ENCODE results near the gene CWF19L2. TPM values are rescaled to one million over a fixed set of nuclear protein-coding genes. Genes with fewer than 3 reads are reported as not detected.
"Not testable (repeated sequence)": the region's sequence is repeated elsewhere in the genome, so short reads cannot be mapped to it uniquely, and the experiment has no call there.

The CWF19L2 gene
- total RNA-seq, 1 donor from 2014 or later: 28.7 TPM

DNA sequence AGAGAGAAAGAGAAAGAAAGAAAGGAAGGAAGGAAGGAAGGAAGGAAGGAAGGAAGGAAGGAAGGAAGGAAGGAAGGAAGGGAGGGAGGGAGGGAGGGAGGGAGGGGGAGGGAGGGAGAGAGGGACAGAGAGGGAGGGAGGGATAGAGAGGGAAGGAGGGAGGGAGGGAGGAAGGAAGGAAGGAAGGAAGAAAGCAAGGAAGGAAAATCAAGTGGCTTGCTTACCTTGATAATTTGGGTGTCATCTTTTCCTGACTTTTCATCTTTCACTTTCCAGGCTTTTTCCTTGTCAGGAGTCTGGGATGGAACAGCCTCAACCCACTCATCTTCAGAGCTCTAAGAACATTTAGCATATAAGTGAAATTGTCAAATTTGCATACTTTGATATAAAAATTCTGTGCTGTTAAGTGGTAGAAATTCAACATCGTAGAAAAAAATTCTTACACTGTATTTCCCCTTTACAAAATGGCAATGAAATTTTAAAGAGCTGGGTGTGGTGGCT, 14.9 kb downstream of the CWF19L2 start:
- intact Hi-C loops (cut with DNase I): no loop called here
- no peak for ATAC-seq
- no peak for DNase-seq (ENCODE audit: low spot score)

DNA sequence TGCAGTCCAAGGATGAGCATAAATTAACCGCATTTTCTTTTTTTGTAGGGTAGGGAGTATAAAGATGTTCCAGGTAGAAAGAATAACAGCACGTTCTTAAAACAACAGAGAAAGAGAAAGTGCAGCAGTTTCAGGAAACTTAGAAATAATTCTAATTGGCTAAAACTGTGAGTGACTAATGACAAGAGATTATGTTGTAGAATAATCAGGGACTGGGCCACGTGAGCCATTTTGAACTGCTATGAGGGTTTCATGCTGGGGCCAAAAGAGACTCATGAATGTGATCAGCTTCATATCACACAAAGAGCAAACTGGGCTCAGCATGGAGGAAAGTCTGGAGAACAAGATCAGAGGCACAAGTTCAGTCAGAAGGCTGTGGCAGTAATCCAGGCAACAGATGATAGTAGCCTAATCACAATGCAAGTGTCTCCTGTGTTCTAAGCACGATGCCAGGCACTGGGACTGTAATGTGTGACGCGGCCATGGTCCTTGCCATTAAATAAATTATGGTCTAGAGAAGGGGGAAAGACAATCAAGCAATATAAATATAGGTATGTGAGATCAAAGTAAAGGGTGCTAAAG, 17.9 kb downstream of the CWF19L2 start:
- no peak for DNase-seq (ENCODE audit: low spot score)
- no peak for ATAC-seq
- intact Hi-C loops (cut with DNase I): no loop called here

DNA sequence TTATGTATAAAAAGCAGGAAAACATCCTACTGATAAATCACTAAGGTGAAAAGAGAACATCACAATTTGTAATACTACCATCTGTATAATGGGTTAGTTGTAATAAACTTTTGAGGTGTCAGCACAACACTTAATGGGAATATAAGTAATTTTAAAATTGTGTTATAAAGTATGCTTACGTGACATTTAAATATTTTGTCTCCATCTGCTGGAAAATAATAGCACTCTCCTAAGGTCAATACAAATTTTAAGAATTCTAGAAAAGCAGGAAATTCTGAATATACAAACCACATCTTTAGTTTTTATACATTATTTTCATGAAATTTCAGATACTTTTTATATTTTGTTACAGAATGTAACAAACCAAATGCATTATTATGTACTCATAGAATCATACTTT, 19.5 kb downstream of the CWF19L2 start:
- intact Hi-C loops (cut with DNase I): no loop called here
- DNase-seq (ENCODE audit: low spot score) (no peak), ATAC-seq (no peak)

DNA sequence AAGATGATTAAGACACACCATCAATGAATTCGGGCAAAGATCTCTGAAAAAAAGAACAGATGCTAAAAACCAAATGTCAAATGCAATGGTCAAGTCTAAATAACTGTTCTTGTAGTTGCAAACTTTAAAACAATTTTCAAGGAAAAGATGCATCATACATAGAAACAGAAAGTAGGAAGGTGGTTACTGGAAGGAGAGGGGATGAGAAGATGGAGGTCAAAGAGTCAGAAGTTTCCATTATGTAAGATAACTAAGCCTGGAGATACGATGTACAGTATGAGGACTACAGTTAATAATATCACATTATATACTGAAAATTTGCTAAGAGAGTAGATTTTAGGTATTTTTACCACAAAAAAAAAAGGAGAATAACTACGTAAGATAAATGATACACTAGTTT, 27.1 kb downstream of the CWF19L2 start:
- intact Hi-C loops (cut with DNase I): no loop called here
- ATAC-seq (no peak), DNase-seq (ENCODE audit: low spot score) (no peak)

DNA sequence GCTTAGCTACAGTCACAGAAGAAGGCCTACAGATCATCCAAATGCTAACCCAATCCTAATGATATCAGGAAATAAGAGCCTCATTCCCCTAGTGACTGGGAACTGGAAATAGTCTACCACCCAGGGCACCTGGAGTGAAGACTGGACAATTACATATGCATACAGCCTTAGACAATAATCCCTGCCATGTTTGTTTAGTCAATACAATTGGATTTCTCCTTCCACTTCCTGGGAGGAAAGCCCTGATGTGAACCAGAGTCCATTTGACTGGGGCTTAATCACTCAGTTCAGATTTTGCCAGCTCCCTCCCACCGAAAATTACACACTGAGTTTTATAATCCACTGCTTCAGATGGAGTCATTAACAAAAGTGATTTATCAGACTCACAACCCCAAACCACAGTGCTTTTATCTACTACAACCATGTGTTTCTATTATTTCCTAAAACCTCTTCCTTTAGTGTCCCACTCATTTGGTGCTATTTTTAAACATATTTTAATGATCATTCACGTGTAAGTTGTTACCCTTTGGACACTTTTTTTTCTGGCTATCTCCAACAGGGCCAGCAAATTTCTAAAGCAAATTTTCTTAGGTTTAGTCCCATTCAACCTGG, 29.9 kb downstream of the CWF19L2 start:
- ATAC-seq: no peak
- intact Hi-C loops (cut with DNase I): loop anchor here (10.0 kb wide), 1 partner anchor 923 kb away; no protein-coding TSS in a partner anchor

DNA sequence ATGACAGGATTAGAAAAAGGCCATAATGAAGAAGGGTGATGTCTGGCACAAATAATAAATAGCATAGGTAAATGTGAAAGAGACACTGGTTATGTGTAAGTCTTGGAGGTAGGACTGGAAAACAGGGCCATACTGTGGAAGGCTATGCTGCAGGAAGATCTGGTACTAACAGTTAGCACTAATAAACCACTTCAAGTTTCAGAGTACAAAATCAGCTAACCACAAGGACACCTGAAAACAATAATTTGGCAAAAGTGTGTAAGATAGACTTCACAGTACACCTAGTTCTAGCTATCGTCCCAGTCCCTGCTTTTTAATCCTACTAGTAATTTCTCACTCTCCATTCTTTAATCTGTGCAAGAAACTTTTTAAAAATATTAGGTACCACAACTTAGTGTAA, 44.3 kb downstream of the CWF19L2 start:
- DNase-seq (ENCODE audit: low spot score) (no peak), ATAC-seq (no peak)
- intact Hi-C loops (cut with DNase I): no loop called here

More for the DNA sequence above, 29.9 kb downstream of the CWF19L2 start:
- no peak for DNase-seq (ENCODE audit: low spot score)

DNA sequence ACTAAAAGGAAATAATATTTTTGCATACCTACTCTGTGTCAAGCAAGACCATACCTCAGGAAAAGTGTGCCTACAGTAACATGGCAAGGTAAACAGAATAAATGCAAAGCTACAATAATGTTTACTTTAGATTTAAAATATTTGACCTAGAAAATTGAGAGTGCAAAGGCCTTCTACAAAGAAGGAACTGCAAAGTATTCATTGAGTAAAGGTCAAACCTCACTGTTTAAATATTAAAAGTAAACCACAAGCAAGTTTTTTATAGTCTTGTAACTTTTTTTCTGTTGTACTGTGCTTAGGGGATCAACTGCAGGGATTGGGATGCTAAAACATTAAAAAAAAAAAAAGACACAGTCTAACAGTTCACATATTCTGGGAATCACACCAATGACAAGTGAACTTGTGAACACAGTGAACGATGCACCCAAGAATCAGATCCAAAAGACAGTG, 48.8 kb downstream of the CWF19L2 start:
- ATAC-seq (no peak), DNase-seq (ENCODE audit: low spot score) (no peak)
- intact Hi-C loops (cut with DNase I): no loop called here

DNA sequence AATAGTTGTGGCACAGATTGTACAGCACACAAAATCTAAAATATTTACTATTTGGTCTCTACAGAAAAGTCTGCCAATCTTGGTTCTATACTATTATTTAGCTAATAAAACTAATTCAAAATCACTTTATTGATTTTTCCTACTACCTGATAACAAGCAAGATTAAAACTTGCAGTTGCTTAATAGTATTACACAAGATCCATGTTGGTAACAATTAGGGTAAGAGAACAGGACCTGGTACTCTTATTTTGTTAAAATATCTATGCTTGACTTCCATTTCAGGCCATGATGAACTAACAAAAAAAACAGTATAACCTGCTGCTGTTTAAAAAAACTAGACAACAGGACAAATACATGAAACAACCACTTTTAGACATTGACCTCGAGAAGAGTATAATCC, 52.4 kb downstream of the CWF19L2 start:
- intact Hi-C loops (cut with DNase I): no loop called here
- no peak for ATAC-seq
- no peak for DNase-seq (ENCODE audit: low spot score)

DNA sequence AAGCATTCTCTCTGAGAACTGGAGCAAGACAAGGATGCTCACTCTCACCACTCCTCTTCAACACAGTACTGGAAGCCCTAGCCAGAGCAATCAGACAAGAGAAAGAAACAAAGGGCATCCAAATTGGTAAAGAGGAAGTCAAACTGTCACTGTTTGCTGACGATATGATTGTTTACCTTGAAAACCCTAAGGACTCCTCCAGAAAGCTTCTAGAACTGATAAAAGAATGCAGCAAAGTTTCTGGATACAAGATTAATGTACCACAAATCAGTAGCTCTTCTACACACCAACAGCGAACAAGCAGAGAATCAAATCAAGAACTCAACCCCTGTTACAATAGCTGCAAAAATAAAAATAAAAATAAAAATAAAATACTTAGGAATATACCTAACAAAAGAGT, 56.5 kb downstream of the CWF19L2 start:
- ATAC-seq; intact Hi-C loops (cut with DNase I); DNase-seq (ENCODE audit: low spot score): not testable (repeated sequence)

DNA sequence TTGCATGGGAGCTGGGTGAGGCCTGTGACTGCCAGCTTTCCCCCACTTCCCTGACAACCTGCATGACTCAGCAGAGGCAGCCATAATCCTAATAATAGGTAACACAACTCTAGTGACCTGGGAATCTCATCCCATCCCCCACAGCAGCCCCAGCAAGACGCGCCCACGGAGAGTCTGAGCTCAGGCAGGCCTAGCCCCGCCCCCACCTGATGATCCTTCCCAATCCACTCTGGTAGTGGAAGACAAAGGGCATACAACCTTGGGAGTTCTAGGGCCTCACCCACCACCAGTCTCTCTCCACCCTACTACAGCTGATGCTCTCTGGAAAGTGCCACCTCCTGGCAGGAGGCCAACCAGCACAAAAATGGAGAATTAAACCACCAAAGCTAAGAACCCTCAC, 60.3 kb downstream of the CWF19L2 start:
- no peak for DNase-seq (ENCODE audit: low spot score)
- intact Hi-C loops (cut with DNase I): no loop called here
- ATAC-seq: no peak

DNA sequence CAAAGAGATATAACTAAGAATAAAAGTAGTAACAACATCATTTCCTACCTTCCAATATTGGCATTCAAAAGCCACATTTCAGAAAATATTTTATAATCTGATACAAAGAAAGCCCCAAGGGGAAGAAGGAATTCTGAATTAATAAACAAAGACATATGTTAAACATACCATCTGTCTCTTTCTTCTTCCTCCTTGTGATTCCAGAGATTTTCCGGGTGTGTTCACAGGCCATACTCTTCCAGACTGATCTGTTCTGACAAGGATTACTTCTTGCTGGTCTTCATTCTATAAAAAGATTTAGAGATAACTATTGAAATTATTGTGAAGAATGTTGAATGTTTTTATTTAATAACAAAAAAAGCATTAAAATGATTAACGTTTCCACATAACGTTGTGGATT, 65.0 kb downstream of the CWF19L2 start:
- no peak for ATAC-seq
- intact Hi-C loops (cut with DNase I): no loop called here

DNA sequence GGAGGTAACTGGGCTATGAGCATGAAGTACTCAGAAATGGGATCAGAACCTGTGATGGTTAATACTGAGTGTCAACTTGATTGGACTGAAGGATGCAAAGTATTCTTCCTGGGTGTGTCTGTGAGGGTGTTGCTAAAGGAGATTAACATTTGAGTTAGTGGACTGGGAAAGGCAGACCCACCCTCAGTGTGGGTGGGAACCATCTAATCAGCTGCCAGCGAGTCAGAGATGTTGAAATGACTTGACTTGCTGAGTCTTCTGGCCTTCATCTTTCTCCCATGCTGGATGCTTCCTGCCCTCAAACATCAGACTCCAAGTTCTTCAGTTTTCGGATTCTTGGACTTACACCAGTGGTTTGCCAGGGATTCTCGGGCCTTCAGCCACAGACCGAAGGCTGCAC, 66.9 kb downstream of the CWF19L2 start:
- ATAC-seq; DNase-seq (ENCODE audit: low spot score); intact Hi-C loops (cut with DNase I): not testable (repeated sequence)

More for the DNA sequence above, 65.0 kb downstream of the CWF19L2 start:
- DNase-seq (ENCODE audit: low spot score): no peak

DNA sequence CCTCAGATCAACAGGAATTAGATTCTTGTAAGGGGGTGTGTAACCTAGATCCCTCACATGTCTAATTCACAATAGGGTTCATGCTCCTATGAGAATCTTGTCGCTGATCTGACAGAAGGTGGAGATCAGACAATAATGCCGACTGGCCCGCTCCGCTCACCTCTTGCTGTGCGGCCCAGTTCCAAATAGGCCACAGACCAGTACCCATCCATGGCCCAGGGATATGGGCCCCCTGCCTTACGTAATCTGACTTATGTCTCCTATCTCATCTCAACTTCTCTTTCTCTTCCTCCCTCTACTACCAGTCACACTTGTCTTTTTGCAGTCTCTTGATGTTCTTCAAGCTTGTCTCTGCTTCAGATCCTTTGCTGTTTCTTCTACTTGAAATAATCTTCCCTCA, 70.0 kb downstream of the CWF19L2 start:
- intact Hi-C loops (cut with DNase I): no loop called here
- no peak for ATAC-seq
- DNase-seq (ENCODE audit: low spot score): no peak

DNA sequence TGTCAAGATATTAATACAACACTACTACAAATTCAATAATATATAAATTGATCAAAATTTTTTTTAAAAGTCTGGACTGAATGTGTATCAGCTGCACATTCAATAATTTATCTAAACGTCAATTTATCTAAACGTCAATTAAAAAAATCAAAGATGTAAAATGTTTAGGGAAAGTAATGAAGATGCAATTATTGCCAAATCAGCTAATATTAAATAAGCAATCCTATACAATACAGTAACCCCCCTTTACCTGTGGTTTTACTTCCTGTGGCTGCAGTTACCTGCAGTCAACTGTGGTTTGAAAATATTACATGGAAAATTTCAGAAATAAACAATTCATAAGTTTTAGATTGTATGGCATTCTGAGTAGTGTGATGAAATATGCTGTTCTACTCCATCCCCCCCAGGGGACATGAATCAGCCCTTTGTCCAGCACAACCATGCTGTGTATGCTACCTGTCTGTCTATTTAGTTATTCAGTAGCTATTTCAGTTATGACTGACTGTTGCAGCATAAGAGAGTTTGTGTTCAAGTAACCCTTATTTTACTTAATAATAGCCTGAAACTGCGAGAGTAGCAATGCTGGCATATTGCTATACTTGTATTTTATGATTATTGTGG, 72.2 kb downstream of the CWF19L2 start:
- DNase-seq (ENCODE audit: low spot score): no peak
- ATAC-seq: no peak
- intact Hi-C loops (cut with DNase I): no loop called here

DNA sequence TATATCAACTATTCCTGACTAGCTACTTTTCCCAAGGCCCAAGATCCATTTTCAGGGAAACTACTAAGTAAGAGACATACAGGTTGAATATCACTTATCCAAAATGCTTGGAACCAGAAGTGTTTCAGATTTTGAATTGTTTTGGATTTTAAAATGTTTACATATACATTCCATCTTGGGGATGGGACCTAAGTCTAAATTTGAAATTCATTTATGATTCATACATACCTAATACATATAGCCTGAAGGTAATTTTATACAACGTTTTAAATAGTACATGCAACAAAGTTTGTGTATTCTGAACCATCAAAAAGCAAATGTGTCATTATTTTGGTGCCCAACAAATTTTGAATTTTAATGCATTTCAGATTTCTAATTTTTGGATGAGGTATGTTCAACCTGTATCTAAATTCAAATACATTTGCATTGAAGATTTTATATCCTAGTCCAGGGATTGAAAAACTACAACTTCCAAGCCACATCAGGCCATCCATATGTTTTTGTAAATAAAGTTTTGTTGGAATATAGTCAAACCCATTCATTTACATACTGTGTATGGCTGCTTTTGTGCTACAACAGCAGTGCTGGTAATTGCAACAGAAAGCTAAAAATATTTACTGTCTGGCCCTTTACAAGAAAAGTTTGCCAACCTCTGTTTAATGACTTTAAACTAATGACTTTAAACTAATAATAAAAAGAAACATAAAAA, 73.3 kb downstream of the CWF19L2 start:
- ATAC-seq: no peak
- intact Hi-C loops (cut with DNase I): no loop called here

DNA sequence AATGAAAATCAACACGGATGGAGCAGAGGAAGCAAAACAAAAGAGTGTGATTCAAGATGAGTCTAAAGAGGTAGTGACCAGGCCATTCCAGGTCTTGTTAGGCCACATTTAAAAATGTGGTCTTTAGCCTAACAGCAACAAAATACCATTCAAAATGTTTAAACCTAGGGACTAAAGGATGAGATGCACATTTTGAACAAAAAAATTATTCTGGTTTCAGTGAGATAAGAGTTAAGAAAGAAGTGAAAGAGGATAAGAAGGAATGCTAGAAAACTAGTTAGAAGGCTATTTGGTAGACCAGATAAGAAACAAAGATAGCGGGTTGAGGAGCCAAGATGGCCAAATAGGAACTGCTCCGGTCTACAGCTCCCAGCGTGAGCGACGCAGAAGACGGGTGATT, 85.2 kb downstream of the CWF19L2 start:
- intact Hi-C loops (cut with DNase I): no loop called here
- no peak for DNase-seq (ENCODE audit: low spot score)
- ATAC-seq: no peak

More for the DNA sequence above, 73.3 kb downstream of the CWF19L2 start:
- no peak for DNase-seq (ENCODE audit: low spot score)

DNA sequence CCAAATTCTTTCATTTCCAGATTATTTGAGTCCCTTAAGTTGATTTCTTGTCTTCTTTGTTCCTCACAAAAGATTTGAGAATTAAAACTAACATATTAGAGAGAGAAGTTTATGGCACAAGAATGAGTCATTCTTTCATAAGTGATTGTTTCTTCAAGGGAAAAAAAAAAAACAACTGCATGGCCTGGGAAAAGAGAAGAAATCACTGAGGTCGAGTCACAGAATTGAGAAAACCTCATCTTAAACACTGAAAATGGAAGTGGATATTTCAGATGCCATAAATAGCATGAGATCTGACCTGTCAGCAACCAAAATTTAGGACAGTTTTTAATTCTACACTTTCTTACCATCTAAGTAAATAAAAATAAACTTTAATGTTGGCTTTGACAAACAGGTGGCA, 87.2 kb downstream of the CWF19L2 start:
- no peak for DNase-seq (ENCODE audit: low spot score)
- ATAC-seq: no peak
- intact Hi-C loops (cut with DNase I): no loop called here

DNA sequence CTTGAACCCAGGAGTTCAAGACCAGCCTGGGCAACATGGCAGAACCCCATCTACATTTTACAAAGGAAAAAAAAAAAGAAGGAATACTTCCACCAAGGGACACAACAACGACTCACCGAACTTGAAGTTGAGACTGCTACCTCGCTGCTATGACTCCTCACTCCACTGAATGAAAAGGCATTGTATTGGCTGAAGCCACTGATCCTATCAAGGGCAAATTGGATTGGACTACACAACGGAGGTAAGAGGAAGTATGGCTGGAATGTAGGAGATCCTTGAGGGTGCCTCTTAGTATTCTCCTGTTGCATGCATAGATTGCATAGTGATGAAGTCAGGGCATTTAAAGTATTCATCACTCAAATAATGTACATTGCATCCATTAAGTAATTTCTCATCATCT, 97.9 kb downstream of the CWF19L2 start:
- intact Hi-C loops (cut with DNase I): no loop called here
- DNase-seq (ENCODE audit: low spot score) (no peak), ATAC-seq (no peak)

DNA sequence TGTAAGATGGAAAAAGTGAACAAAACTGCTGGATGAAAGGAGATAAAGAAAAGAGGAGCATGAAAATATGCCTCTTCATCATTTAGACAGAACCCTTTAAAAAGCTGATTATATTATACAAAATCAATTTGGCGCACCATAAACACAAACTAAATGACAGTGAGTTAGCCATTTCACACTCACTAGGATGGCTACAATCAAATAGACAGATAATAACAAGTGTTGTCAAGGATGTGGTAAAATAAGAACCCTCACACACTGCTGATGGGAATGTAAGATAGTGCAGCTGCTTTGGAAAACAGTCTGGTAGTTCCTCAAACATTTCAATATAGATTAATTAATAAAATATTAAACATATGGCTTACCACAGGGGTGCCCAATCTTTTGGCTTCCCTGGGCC, 99.7 kb downstream of the CWF19L2 start:
- intact Hi-C loops (cut with DNase I): no loop called here
- ATAC-seq (no peak), DNase-seq (ENCODE audit: low spot score) (no peak)

DNA sequence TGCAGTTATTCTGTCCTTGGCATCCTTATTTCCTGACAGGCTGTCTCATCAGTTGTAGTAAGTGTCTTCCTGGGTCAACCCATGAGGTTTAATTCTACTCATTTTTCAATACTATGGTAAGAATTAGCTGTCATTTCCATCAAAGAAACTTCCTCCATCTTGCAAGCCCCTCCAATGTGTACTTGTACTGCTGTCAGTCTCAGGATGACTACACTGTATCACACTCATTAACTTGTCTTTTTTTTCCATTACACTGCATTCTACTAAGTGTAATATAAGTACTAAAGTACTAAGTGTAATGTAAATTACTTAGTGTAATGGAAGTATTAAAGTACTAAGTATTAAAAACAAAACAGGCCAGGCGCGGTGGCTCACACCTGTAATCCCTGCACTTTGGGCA, 102.8 kb downstream of the CWF19L2 start:
- ATAC-seq: no peak
- intact Hi-C loops (cut with DNase I): no loop called here

More for the DNA sequence above, 102.8 kb downstream of the CWF19L2 start:
- no peak for DNase-seq (ENCODE audit: low spot score)

Data from sciatic nerve (tissue), 2 donors.